Heart right ventricle (tissue), 16 donors: ENCODE results near the gene GFOD1. TPM values are rescaled to one million over a fixed set of nuclear protein-coding genes. Genes with fewer than 3 reads are reported as not detected.
A peak's percentile ranks its signal among the peaks of the same experiment; 100 is the strongest.

ENCODE experiments used
- ATAC-seq, 8 donors: fragments of 200-7000 bp; cut with Tn5 transposase; one replicate each; pipeline ENCODE4 v1.9.1; 2020; ENCODE audit warnings: mild to moderate bottlenecking in 8 of 8, moderate library complexity in 8 of 8, moderate number of reproducible peaks in 1 of 8
- DNase-seq, 2 donors: peaks; one replicate each; pipeline ENCODE4 v3.0.0-alpha.2; 2020
- H3K27ac ChIP-seq, 10 donors: fragments of 200-600 bp; sonication (generic) in 2 of 10; one replicate each; pipeline versions ENCODE4 v1.5.0 to v1.8.0; 2020 to 2022; ENCODE audit warnings: mild to moderate bottlenecking in 3 of 10
- H3K27me3 ChIP-seq, 7 donors: fragments of 200-600 bp; one replicate each; pipeline ENCODE4 v1.8.0; 2021 to 2022; ENCODE audit warnings: mild to moderate bottlenecking in 2 of 7
- H3K36me3 ChIP-seq, 9 donors: fragments of 200-600 bp; sonication (generic) in 1 of 9; one replicate each; pipeline versions ENCODE4 v1.5.0 to v1.8.0; 2020 to 2022; ENCODE audit warnings: mild to moderate bottlenecking in 2 of 9
- H3K4me1 ChIP-seq, 9 donors: fragments of 200-600 bp; sonication (generic) in 1 of 9; one replicate each; pipeline versions ENCODE4 v1.5.0 to v1.8.0; 2020 to 2022; ENCODE audit warnings: mild to moderate bottlenecking in 4 of 9
- H3K4me3 ChIP-seq, 10 donors: fragments of 200-600 bp; sonication (generic) in 2 of 10; one replicate each; pipeline versions ENCODE4 v1.5.0 to v1.8.0; 2020 to 2022; ENCODE audit warnings: mild to moderate bottlenecking in 7 of 10, moderate library complexity in 2 of 10
- H3K9me3 ChIP-seq, 11 donors: fragments of 200-600 bp in 10 of 11; sonication (generic) in 2 of 11; one replicate each; pipeline versions ENCODE4 v1.5.0 to v1.8.0; 2013 to 2022; ENCODE audit warnings: mild to moderate bottlenecking in 2 of 11, control low read depth in 1 of 11, moderate library complexity in 1 of 11
- WGBS, 2 donors: extraction: QIAGEN DNeasy Blood & Tissue Kit; methylation state at CpG; one replicate each; pipeline ENCODE4 v1.1.7; 2013; ENCODE audit warnings: inconsistent platforms in 1 of 2; 5-methylcytosine and 5-hydroxymethylcytosine counted together
- intact Hi-C, 10 donors: fragments of 100-400 bp; cut with DNase I; formaldehyde crosslinking; loops; one replicate each; pipeline versions ENCODE4 v1.11.1 to v1.14.2; 2022
- polyA plus RNA-seq, 2 donors: library from polyadenylated mRNA; stranded (reverse); fragments of 200-250 nt; gene quantifications; one replicate each; pipeline ENCODE4 v1.2.3, GENCODE V29; 2013
- total RNA-seq, 10 donors: library from RNA; stranded (reverse); fragmentation: NEBNext Ultra II Directional in 3 of 10; extraction: Animal tissue kit (Norgen Biotek cat#: 25700) in 3 of 10; gene quantifications; one replicate each; pipeline versions ENCODE4 v1.2.1 to v1.2.4, GENCODE V29; 2021 to 2023
- TF ChIP-seq, protein P1 (sequence below), 9 donors: fragments of 200-600 bp; sonication (generic) in 2 of 9; IDR thresholded peaks; one replicate each; pipeline versions ENCODE4 v1.5.0 to v1.8.0; 2021 to 2022; ENCODE audit warnings: antibody characterized with exemption in 9 of 9, mild to moderate bottlenecking in 5 of 9, moderate library complexity in 1 of 9
- donor health status: Arrhythmogenic right ventricular cardiomyopathy.
- donor health status: ischemic (EF 13 %, LVEDD 7.1; RV severe dilation, severe dysfunction).
- donor health status: healthy with polysubstance abuse.
- donor health status: DM: no; HTN: yes; CAD: no.
- donor health status: DM: no; HTN: no; CAD: no.
- donor health status: ischemic (EF 25% LVEDD 6.9; RV normal size, moderate dysfunction).
- donor health status: ischemic (EF 25% LVEDD 5.7; RV mildly dilated, moderate dysfunction).
- donor health status: healthy.
- donor health status: DM: yes; HTN: yes; CAD: no.
- donor health status: Ischemic cardiomyopathy.
- donor health status: ischemic (EF 35%, LVEDD 5.7; RV mildly dilated, moderate dysfunction).
- donor health status: nonischemic (EF 11% LVEDD 7.7; RV severe dilation, severe dysfunction).
- donor health status: DM: yes; HTN: yes; CAD: no.
- donor health status: PGD.
- donor health status: ischemic (EF 29% LVEDD 5.4; RV normal size, mild dysfunction).
- donor health status: nonischemic (EF 23%, LVEDD 6.1; RV moderate dilation, normal function).

Gene GFOD1
- total and polyA plus RNA-seq, 12 donors: 13.8 to 96.5 (median 37.0) TPM

- H3K27me3 ChIP-seq: no peaks in the 10 kb centered on the region
- peak overlapping the region; percentile 7 to 98 (median 94) for H3K27ac ChIP-seq
- peaks cover 0 to 12% (median 0%) of the 10 kb centered on the region in 9 donors for H3K36me3 ChIP-seq
- ATAC-seq (no peak), DNase-seq (no peak)
- 40 to 47% methylated on average over 4 of the region's 4 CpGs for WGBS, 2 donors
- no peaks in the 10 kb centered on the region for H3K9me3 ChIP-seq
- H3K4me3 ChIP-seq: peak overlapping the region; percentile 69 to 98 (median 90)
- H3K4me1 ChIP-seq: peaks cover 5 to 65% (median 55%) of the 10 kb centered on the region in 9 donors
- intact Hi-C loops: loop anchor here in 8 of 10 donors (2.0 to 10.0 kb wide), 12 partner anchors 42 to 149 kb away; partner anchors contain the start of gene SIRT5 (in 5 of the 8)
- TF ChIP-seq, protein P1, sequence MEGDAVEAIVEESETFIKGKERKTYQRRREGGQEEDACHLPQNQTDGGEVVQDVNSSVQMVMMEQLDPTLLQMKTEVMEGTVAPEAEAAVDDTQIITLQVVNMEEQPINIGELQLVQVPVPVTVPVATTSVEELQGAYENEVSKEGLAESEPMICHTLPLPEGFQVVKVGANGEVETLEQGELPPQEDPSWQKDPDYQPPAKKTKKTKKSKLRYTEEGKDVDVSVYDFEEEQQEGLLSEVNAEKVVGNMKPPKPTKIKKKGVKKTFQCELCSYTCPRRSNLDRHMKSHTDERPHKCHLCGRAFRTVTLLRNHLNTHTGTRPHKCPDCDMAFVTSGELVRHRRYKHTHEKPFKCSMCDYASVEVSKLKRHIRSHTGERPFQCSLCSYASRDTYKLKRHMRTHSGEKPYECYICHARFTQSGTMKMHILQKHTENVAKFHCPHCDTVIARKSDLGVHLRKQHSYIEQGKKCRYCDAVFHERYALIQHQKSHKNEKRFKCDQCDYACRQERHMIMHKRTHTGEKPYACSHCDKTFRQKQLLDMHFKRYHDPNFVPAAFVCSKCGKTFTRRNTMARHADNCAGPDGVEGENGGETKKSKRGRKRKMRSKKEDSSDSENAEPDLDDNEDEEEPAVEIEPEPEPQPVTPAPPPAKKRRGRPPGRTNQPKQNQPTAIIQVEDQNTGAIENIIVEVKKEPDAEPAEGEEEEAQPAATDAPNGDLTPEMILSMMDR (IDR thresholded peaks at IDR 0.05): no peak
Observed at GRCh38 chr6:13485303-13485702, 2.1 kb downstream of the GFOD1 start.

- H3K36me3 ChIP-seq: peaks cover 0 to 12% (median 0%) of the 10 kb centered on the region in 9 donors
- TF ChIP-seq, protein P1 (IDR thresholded peaks at IDR 0.05): no peak
- H3K9me3 ChIP-seq: no peaks in the 10 kb centered on the region
- H3K27me3 ChIP-seq: no peaks in the 10 kb centered on the region
- intact Hi-C loops: loop anchor here in 8 of 10 donors (2.0 to 10.0 kb wide), 12 partner anchors 42 to 148 kb away; partner anchors contain the start of gene SIRT5 (in 5 of the 8)
- peak overlapping the region; percentile 53 to 98 (median 94) for H3K27ac ChIP-seq
- H3K4me3 ChIP-seq: peak overlapping the region; percentile 69 to 98 (median 90)
- DNase-seq (no peak), ATAC-seq (no peak)
- 66 to 74% methylated on average over 3 of the region's 3 CpGs for WGBS, 2 donors
- H3K4me1 ChIP-seq: peaks cover 7 to 70% (median 60%) of the 10 kb centered on the region in 9 donors
Observed at GRCh38 chr6:13484827-13485226, 2.6 kb downstream of the GFOD1 start.

DNA sequence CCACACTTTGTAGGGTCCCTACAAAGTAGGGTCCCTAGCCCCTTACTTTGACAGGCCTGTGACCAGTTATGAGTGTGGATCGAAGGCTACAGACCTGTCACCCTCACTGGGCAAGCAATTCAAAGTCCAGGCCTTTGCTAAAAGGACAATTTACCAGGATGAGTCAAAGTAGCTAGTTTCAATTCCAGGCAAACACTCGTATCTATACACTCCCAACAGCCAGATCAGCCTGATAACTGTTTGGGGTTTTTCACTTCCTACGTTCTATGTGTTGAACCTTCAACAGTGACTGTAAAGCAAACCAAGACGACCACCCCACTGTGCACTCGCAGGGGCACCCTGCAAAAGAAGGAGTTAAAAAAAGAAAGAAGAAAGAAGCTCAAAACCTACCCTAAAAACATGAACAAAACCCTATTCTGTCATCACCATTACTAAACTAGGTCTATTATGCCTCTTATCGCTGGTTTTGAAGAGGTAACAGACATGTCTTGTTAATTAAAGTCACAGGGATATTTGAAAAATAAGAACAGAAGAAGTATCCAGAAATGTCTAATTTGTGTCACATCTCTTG is 3.2 kb downstream of the GFOD1 start:
- Histone ChIP-seq H3K36me3 (peaks cover 0 to 12% (median 0%) of the 10 kb centered on the region in 9 donors), H3K9me3 (no peaks in the 10 kb centered on the region), H3K4me1 (peaks cover 8 to 76% (median 66%) of the 10 kb centered on the region in 9 donors), H3K4me3 (peak overlapping the region; percentile 69 to 98 (median 90)), H3K27me3 (no peaks in the 10 kb centered on the region), H3K27ac (peak overlapping the region in 9 of 10 donors; percentile 33 to 98 (median 93))
- WGBS, 2 donors: 72 to 75% methylated on average over 6 of the region's 6 CpGs
- intact Hi-C loops: loop anchor here in 4 of 10 donors (2.0 to 10.0 kb wide), 4 partner anchors 59 to 147 kb away; partner anchors contain the start of gene SIRT5 (in 2 of the 4)
- ATAC-seq: no peak
- DNase-seq: no peak
- TF ChIP-seq, protein P1 (IDR thresholded peaks at IDR 0.05): no peak

DNA sequence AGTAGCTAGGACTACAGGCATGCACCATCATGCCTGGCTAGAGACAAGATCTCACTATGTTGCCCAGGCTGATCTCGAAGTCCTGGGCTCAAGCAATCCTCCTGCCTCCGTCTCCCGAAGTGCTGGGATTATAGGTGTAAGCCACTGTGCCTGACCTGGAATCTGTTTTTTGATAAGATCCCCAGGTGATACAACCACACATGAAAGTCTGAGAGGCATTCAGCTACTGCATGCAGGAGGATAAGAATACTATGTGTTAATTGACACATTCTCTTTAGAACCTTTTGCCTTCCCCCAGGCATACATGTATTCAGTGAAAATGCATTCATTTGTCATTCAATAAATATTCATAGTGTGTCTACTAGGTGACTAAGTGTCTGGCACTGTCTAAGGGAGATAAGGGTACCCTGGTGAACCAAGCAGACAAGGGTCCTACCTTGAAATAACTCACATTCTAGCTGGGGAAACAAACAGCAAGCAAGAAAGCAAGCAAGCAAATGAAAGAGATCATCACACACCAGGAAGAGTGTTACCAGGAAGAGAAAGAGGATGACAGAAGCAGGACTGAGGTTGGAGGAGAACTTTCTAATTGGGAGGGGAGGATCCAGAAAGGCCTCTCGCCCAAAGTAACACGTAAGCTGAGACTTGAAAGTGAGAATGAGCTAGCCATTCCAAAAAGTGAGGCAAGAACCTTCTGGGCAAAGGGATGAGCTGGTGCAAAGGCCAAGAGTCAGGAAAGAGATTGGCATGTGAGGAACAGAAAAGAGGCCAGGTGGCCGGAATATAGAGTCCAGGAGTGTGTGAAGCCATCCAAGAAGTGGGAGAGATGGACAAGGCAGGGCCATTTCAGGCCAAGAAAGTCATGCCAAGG is 6.5 kb downstream of the GFOD1 start:
- intact Hi-C loops: loop anchor here in 3 of 10 donors (2.0 to 10.0 kb wide), 3 partner anchors 56 to 144 kb away; partner anchors contain the start of gene SIRT5 (in 2 of the 3)
- TF ChIP-seq, protein P1 (IDR thresholded peaks at IDR 0.05): no peak
- H3K9me3 ChIP-seq: no peaks in the 10 kb centered on the region
- WGBS, 2 donors: 80% methylated on average over 6 of the region's 6 CpGs
- no peaks in the 10 kb centered on the region for H3K27me3 ChIP-seq
- peaks cover 0 to 25% (median 0%) of the 10 kb centered on the region in 9 donors for H3K36me3 ChIP-seq
- H3K4me1 ChIP-seq: peaks cover 6 to 87% (median 68%) of the 10 kb centered on the region in 9 donors
- H3K27ac ChIP-seq: peak overlapping the region in 6 of 10 donors; percentile 3 to 65 (median 36)
- H3K4me3 ChIP-seq: no peak overlapping the region
- DNase-seq (no peak), ATAC-seq (peak in 2 of 8 donors; percentile 9 to 31)
